H9 (cell line): Measurements from ENCODE around the gene PNPLA1. TPM values are rescaled to one million over a fixed set of nuclear protein-coding genes. Genes with fewer than 3 reads are reported as not detected.

Source experiments
- DNase-seq: peaks from one replicate; pipeline ENCODE4 v3.0.0-alpha.2; 2017
- H2AFZ ChIP-seq: one replicate; pipeline ENCODE4 v1.6.1; 2013; ENCODE audit warnings: mild to moderate bottlenecking, low read length, control low read depth, moderate library complexity
- H2AK5ac ChIP-seq: 2 replicates; pipeline ENCODE4 v1.6.1; 2013; ENCODE audit warnings: low read length, control low read depth, mixed read lengths; ENCODE audit not compliant: insufficient read length
- H2BK120ac ChIP-seq: one replicate; pipeline ENCODE4 v1.6.1; 2013; ENCODE audit warnings: low read depth, mild to moderate bottlenecking, low read length, control low read depth, inconsistent platforms; ENCODE audit not compliant: poor library complexity, severe bottlenecking
- H2BK12ac ChIP-seq: 2 replicates; pipeline ENCODE4 v1.6.1; 2013; ENCODE audit warnings: low read length, control low read depth, mixed read lengths, low read depth; ENCODE audit not compliant: insufficient read length
- H2BK15ac ChIP-seq: 2 replicates; pipeline ENCODE4 v1.6.1; 2013; ENCODE audit warnings: low read depth, low read length, control low read depth
- H2BK20ac ChIP-seq: one replicate; pipeline ENCODE4 v1.6.1; 2013; ENCODE audit warnings: low read depth, mild to moderate bottlenecking, low read length, control low read depth, inconsistent platforms; ENCODE audit not compliant: poor library complexity, severe bottlenecking
- H2BK5ac ChIP-seq: 2 replicates; pipeline ENCODE4 v1.6.1; 2013; ENCODE audit warnings: low read length, control low read depth, mixed read lengths; ENCODE audit not compliant: insufficient read length
- H3K14ac ChIP-seq: 2 replicates; pipeline ENCODE4 v1.6.1; 2013; ENCODE audit warnings: low read length, control low read depth; ENCODE audit not compliant: insufficient read depth
- H3K18ac ChIP-seq: 2 replicates; pipeline ENCODE4 v1.6.1; 2013; ENCODE audit warnings: low read depth, mild to moderate bottlenecking, mixed read lengths, low read length, control low read depth; ENCODE audit not compliant: insufficient read length
- H3K23ac ChIP-seq: 2 replicates; pipeline ENCODE4 v1.6.1; 2013; ENCODE audit warnings: low read length, control low read depth, mixed read lengths, low read depth; ENCODE audit not compliant: insufficient read length
- H3K23me2 ChIP-seq: 2 replicates; pipeline ENCODE4 v1.6.1; 2013; ENCODE audit warnings: low read depth, mild to moderate bottlenecking, mixed read lengths, low read length, control low read depth; ENCODE audit not compliant: insufficient read length, poor library complexity, severe bottlenecking
- H3K27ac ChIP-seq: 2 replicates; pipeline ENCODE4 v1.5.1; 2013; ENCODE audit warnings: low read length, control low read depth, mixed read lengths, low read depth; ENCODE audit not compliant: insufficient read length
- H3K27me3 ChIP-seq: 2 replicates; pipeline ENCODE4 v1.6.1; 2013; ENCODE audit warnings: low read length, control low read depth, inconsistent platforms; ENCODE audit not compliant: insufficient read depth
- H3K4ac ChIP-seq: 2 replicates; pipeline ENCODE4 v1.6.1; 2013; ENCODE audit warnings: low read depth, mild to moderate bottlenecking, control low read depth, inconsistent platforms, low read length, moderate library complexity
- H3K4me1 ChIP-seq: 2 replicates; pipeline ENCODE4 v1.6.1; 2013; ENCODE audit warnings: low read length, control low read depth, inconsistent platforms; ENCODE audit not compliant: insufficient read depth
- H3K4me2 ChIP-seq: 2 replicates; pipeline ENCODE4 v1.6.1; 2013; ENCODE audit warnings: low read length, control low read depth, mixed read lengths; ENCODE audit not compliant: insufficient read length, insufficient read depth
- H3K56ac ChIP-seq: 2 replicates; pipeline ENCODE4 v1.6.1; 2013; ENCODE audit warnings: low read depth, mild to moderate bottlenecking, mixed read lengths, low read length, control low read depth; ENCODE audit not compliant: insufficient read length
- H3K79me1 ChIP-seq: 2 replicates; pipeline ENCODE4 v1.6.1; 2013; ENCODE audit warnings: low read depth, mild to moderate bottlenecking, moderate library complexity, low read length, control low read depth, inconsistent platforms; ENCODE audit not compliant: insufficient read depth, poor library complexity, severe bottlenecking
- H3K79me2 ChIP-seq: 2 replicates; pipeline ENCODE4 v1.6.1; 2013; ENCODE audit warnings: low read length, control low read depth, inconsistent platforms; ENCODE audit not compliant: insufficient read depth
- H3K9ac ChIP-seq: 2 replicates; pipeline ENCODE4 v1.6.1; 2013; ENCODE audit warnings: low read length, control low read depth, mixed read lengths; ENCODE audit not compliant: insufficient read length; ENCODE audit errors: extremely low read depth
- H3K9me3 ChIP-seq: one replicate; pipeline ENCODE4 v1.6.1; 2013; ENCODE audit warnings: low read depth, low read length, inconsistent platforms; ENCODE audit not compliant: control insufficient read depth
- H3T11ph ChIP-seq: one replicate; pipeline ENCODE4 v1.6.1; 2013; ENCODE audit warnings: mild to moderate bottlenecking, low read length, control low read depth, inconsistent platforms
- H4K20me1 ChIP-seq: one replicate; pipeline ENCODE4 v1.6.1; 2013; ENCODE audit not compliant: control insufficient read depth, insufficient read length, insufficient read depth
- H4K5ac ChIP-seq: 2 replicates; pipeline ENCODE4 v1.6.1; 2013; ENCODE audit warnings: low read depth, mild to moderate bottlenecking, mixed read lengths, low read length, control low read depth; ENCODE audit not compliant: insufficient read length
- H4K8ac ChIP-seq: replicated peaks from 2 replicates; pipeline ENCODE4 v1.6.1; 2013; ENCODE audit warnings: low read length, control low read depth, mixed read lengths, low read depth; ENCODE audit not compliant: insufficient read length
- H4K91ac ChIP-seq: 2 replicates; pipeline ENCODE4 v1.6.1; 2013; ENCODE audit warnings: low read depth, mild to moderate bottlenecking, moderate library complexity, mixed read lengths, low read length, control low read depth; ENCODE audit not compliant: insufficient read length
- H3K27ac Mint-ChIP-seq, 3 experiments: 2 replicates in 2 of 3; 3 replicates in 1 of 3; pipeline ENCODE4 v1.8.0; 2020 to 2021; ENCODE audit warnings: mixed read lengths in 3 of 3, mild to moderate bottlenecking in 1 of 3, moderate library complexity in 1 of 3
- H3K27me3 Mint-ChIP-seq: 2 replicates; pipeline ENCODE4 v1.8.0; 2021; ENCODE audit warnings: low read depth, mild to moderate bottlenecking, moderate library complexity, mixed read lengths
- H3K36me3 Mint-ChIP-seq, 3 experiments: 2 replicates in 2 of 3; 3 replicates in 1 of 3; pipeline ENCODE4 v1.8.0; 2020 to 2021; ENCODE audit warnings: low read depth in 3 of 3, mixed read lengths in 3 of 3; ENCODE audit not compliant: insufficient read depth in 1 of 3
- H3K4me1 Mint-ChIP-seq, 2 experiments: 2 replicates each; pipeline ENCODE4 v1.8.0; 2020; ENCODE audit warnings: mixed read lengths in 2 of 2
- H3K4me3 Mint-ChIP-seq, 2 experiments: 2 replicates in 1 of 2; 3 replicates in 1 of 2; pipeline ENCODE4 v1.8.0; 2020 to 2021; ENCODE audit warnings: mild to moderate bottlenecking in 2 of 2, mixed read lengths in 2 of 2, moderate library complexity in 1 of 2
- H3K9me3 Mint-ChIP-seq, 2 experiments: 2 replicates in 1 of 2; 3 replicates in 1 of 2; pipeline ENCODE4 v1.8.0; 2020; ENCODE audit warnings: mild to moderate bottlenecking in 2 of 2, mixed read lengths in 2 of 2, moderate library complexity in 1 of 2
- WGBS: extraction: QIAGEN DNeasy Blood & Tissue Kit; methylation state at CpG from one replicate; pipeline ENCODE4 v1.1.7; 2013; ENCODE audit warnings: missing lambda C conversion rate, low lambda C conversion rate, mixed read lengths; ENCODE audit not compliant: insufficient read length; ENCODE audit errors: extremely low coverage; 5-methylcytosine and 5-hydroxymethylcytosine counted together
- total RNA-seq: library from RNA; stranded (reverse); gene quantifications from 2 replicates; pipeline ENCODE4 v1.2.1, GENCODE V29; 2021
- TF ChIP-seq, protein P1 (sequence below): fragments of 200-600 bp; sonication (generic); conservative IDR thresholded peaks from 3 replicates; pipeline ENCODE4 v1.8.0; 2021; ENCODE audit warnings: antibody characterized with exemption, mild to moderate bottlenecking

The PNPLA1 gene
- total RNA-seq, 1 experiment from 2014 or later = 0.09 TPM

GRCh38 chr6:36324715-36325114, 54.9 kb downstream of the PNPLA1 start:
- no peak overlapping the region for H3T11ph ChIP-seq
- Mint-ChIP-seq H3K9me3 (no peaks in the 10 kb centered on the region; a peak in 1 of 5 replicates), H3K27me3 (peaks cover 4% of the 10 kb centered on the region), H3K4me3 (no peak overlapping the region), H3K27ac (no peak overlapping the region), H3K36me3 (no peaks in the 10 kb centered on the region), H3K4me1 (peaks cover 29 to 52% of the 10 kb centered on the region in 2 experiments)
- no peak overlapping the region for H2AK5ac ChIP-seq
- no peak overlapping the region for H3K23ac ChIP-seq
- no peaks in the 10 kb centered on the region for H3K27me3 ChIP-seq
- no peaks in the 10 kb centered on the region for H3K79me1 ChIP-seq
- no peak for DNase-seq
- no peak overlapping the region for H3K4ac ChIP-seq
- H2AFZ ChIP-seq = no peak overlapping the region
- H3K27ac ChIP-seq = no peak overlapping the region
- H3K56ac ChIP-seq = no peak overlapping the region
- no peak overlapping the region for H3K9ac ChIP-seq
- H2BK12ac ChIP-seq = no peak overlapping the region
- H2BK5ac ChIP-seq = no peak overlapping the region
- WGBS = no CpG with 5 or more reads among the region's 4 CpGs
- H3K4me2 ChIP-seq = no peak overlapping the region
- no peaks in the 10 kb centered on the region for H3K23me2 ChIP-seq
- H4K8ac ChIP-seq = no peak overlapping the region
- H2BK20ac ChIP-seq = no peak overlapping the region
- TF ChIP-seq, protein P1, sequence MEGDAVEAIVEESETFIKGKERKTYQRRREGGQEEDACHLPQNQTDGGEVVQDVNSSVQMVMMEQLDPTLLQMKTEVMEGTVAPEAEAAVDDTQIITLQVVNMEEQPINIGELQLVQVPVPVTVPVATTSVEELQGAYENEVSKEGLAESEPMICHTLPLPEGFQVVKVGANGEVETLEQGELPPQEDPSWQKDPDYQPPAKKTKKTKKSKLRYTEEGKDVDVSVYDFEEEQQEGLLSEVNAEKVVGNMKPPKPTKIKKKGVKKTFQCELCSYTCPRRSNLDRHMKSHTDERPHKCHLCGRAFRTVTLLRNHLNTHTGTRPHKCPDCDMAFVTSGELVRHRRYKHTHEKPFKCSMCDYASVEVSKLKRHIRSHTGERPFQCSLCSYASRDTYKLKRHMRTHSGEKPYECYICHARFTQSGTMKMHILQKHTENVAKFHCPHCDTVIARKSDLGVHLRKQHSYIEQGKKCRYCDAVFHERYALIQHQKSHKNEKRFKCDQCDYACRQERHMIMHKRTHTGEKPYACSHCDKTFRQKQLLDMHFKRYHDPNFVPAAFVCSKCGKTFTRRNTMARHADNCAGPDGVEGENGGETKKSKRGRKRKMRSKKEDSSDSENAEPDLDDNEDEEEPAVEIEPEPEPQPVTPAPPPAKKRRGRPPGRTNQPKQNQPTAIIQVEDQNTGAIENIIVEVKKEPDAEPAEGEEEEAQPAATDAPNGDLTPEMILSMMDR = no peak
- no peak overlapping the region for H4K5ac ChIP-seq
- no peak overlapping the region for H3K14ac ChIP-seq
- no peak overlapping the region for H3K18ac ChIP-seq
- no peaks in the 10 kb centered on the region for H3K4me1 ChIP-seq
- no peaks in the 10 kb centered on the region for H3K79me2 ChIP-seq
- no peak overlapping the region for H2BK15ac ChIP-seq
- no peak overlapping the region for H2BK120ac ChIP-seq
- no peaks in the 10 kb centered on the region for H3K9me3 ChIP-seq
- H4K20me1 ChIP-seq = no peaks in the 10 kb centered on the region
- H4K91ac ChIP-seq = no peak overlapping the region
